GM12878 (cell line): ENCODE results near the gene ADGRV1. TPM values are rescaled to one million over a fixed set of nuclear protein-coding genes. Genes with fewer than 3 reads are reported as not detected.

Experiments
- BMI1 ChIP-seq: fragments of 450-650 bp; IDR thresholded peaks from 2 replicates; pipeline ENCODE4 v1.6.1; 2016; ENCODE audit warnings: mild to moderate bottlenecking, moderate library complexity, borderline replicate concordance
- PAX5 ChIP-seq: IDR thresholded peaks from 2 replicates; pipeline ENCODE4 v1.6.1; 2011; ENCODE audit warnings: low read depth, low read length, borderline replicate concordance
- polyA plus RNA-seq, 11 experiments: library from polyadenylated mRNA; depleted of rRNA in 4 of 11; unstranded in 6 of 11; stranded (reverse) in 5 of 11; fragments of >200 nt; fragmentation: Nextera tagmentation in 4 of 11; fragmentation: Illumina TruSeq in 1 of 11; extraction: Ambion mirVana in 4 of 11; extraction: Trizol in 1 of 11; gene quantifications; 1 replicate in 1 of 11; 2 replicates in 10 of 11; pipeline versions ENCODE4 v1.2.1 to v1.2.3, GENCODE V29; 2011 to 2016; ENCODE audit warnings: inconsistent platforms in 2 of 11, missing spikeins in 2 of 11, low read depth in 1 of 11
- total RNA-seq, 4 experiments: library from RNA; depleted of rRNA in 3 of 4; stranded (reverse); fragments of >200 nt in 3 of 4; fragmentation: Illumina TruSeq in 1 of 4; extraction: Trizol in 1 of 4; gene quantifications; 2 replicates each; pipeline versions ENCODE4 v1.2.1 to v1.2.3, GENCODE V29; 2013 to 2021
- TF ChIP-seq, protein P1 (sequence below): fragments of 450-650 bp; IDR thresholded peaks from 2 replicates; pipeline ENCODE4 v1.6.1; 2017; ENCODE audit warnings: mild to moderate bottlenecking, moderate library complexity
- TF ChIP-seq, protein P2 (sequence below): fragments of 450-650 bp; IDR thresholded peaks from 2 replicates; pipeline ENCODE4 v1.6.1; 2017; ENCODE audit warnings: antibody characterized with exemption, mild to moderate bottlenecking, moderate library complexity
- TF ChIP-seq, protein P3 (sequence below): fragments of 450-650 bp; conservative IDR thresholded peaks from 2 replicates; pipeline ENCODE4 v1.6.1; 2017; ENCODE audit warnings: mild to moderate bottlenecking, moderate library complexity

The ADGRV1 gene
- total and polyA plus RNA-seq, 10 of the 15 experiments (the other 5 are each of a cell fraction or from before 2014, with no cell fraction given): 0.04 to 8.1 (median 0.16) TPM; not detected in 1

DNA sequence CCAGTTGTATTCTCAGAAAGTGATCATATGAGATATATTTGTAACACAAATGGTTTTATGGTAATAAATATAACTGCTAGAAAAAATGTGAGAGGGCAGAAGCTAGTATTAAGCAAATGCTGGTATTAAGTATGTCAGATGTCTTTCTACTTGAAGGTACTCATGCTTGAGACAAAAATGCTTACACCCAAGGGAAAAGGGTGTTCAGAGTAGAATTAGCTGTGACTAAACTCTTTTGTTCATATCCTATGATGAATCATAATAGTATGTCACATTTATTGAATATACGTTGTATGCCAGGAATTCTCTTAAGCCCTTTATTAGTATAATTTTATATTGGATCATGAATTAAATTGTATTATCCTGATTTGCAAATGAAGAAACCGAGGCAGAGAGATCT lies 2.2 kb downstream of the ADGRV1 start (continued):
- TF ChIP-seq, protein P1, sequence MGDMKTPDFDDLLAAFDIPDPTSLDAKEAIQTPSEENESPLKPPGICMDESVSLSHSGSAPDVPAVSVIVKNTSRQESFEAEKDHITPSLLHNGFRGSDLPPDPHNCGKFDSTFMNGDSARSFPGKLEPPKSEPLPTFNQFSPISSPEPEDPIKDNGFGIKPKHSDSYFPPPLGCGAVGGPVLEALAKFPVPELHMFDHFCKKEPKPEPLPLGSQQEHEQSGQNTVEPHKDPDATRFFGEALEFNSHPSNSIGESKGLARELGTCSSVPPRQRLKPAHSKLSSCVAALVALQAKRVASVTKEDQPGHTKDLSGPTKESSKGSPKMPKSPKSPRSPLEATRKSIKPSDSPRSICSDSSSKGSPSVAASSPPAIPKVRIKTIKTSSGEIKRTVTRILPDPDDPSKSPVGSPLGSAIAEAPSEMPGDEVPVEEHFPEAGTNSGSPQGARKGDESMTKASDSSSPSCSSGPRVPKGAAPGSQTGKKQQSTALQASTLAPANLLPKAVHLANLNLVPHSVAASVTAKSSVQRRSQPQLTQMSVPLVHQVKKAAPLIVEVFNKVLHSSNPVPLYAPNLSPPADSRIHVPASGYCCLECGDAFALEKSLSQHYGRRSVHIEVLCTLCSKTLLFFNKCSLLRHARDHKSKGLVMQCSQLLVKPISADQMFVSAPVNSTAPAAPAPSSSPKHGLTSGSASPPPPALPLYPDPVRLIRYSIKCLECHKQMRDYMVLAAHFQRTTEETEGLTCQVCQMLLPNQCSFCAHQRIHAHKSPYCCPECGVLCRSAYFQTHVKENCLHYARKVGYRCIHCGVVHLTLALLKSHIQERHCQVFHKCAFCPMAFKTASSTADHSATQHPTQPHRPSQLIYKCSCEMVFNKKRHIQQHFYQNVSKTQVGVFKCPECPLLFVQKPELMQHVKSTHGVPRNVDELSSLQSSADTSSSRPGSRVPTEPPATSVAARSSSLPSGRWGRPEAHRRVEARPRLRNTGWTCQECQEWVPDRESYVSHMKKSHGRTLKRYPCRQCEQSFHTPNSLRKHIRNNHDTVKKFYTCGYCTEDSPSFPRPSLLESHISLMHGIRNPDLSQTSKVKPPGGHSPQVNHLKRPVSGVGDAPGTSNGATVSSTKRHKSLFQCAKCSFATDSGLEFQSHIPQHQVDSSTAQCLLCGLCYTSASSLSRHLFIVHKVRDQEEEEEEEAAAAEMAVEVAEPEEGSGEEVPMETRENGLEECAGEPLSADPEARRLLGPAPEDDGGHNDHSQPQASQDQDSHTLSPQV: no peak
- no peak for TF ChIP-seq PAX5
- TF ChIP-seq, protein P2, sequence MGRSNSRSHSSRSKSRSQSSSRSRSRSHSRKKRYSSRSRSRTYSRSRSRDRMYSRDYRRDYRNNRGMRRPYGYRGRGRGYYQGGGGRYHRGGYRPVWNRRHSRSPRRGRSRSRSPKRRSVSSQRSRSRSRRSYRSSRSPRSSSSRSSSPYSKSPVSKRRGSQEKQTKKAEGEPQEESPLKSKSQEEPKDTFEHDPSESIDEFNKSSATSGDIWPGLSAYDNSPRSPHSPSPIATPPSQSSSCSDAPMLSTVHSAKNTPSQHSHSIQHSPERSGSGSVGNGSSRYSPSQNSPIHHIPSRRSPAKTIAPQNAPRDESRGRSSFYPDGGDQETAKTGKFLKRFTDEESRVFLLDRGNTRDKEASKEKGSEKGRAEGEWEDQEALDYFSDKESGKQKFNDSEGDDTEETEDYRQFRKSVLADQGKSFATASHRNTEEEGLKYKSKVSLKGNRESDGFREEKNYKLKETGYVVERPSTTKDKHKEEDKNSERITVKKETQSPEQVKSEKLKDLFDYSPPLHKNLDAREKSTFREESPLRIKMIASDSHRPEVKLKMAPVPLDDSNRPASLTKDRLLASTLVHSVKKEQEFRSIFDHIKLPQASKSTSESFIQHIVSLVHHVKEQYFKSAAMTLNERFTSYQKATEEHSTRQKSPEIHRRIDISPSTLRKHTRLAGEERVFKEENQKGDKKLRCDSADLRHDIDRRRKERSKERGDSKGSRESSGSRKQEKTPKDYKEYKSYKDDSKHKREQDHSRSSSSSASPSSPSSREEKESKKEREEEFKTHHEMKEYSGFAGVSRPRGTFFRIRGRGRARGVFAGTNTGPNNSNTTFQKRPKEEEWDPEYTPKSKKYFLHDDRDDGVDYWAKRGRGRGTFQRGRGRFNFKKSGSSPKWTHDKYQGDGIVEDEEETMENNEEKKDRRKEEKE: no peak
- TF ChIP-seq, protein P3, sequence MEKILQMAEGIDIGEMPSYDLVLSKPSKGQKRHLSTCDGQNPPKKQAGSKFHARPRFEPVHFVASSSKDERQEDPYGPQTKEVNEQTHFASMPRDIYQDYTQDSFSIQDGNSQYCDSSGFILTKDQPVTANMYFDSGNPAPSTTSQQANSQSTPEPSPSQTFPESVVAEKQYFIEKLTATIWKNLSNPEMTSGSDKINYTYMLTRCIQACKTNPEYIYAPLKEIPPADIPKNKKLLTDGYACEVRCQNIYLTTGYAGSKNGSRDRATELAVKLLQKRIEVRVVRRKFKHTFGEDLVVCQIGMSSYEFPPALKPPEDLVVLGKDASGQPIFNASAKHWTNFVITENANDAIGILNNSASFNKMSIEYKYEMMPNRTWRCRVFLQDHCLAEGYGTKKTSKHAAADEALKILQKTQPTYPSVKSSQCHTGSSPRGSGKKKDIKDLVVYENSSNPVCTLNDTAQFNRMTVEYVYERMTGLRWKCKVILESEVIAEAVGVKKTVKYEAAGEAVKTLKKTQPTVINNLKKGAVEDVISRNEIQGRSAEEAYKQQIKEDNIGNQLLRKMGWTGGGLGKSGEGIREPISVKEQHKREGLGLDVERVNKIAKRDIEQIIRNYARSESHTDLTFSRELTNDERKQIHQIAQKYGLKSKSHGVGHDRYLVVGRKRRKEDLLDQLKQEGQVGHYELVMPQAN: no peak
- TF ChIP-seq BMI1: no peak
